Skeletal muscle satellite cell (primary cell): ENCODE measurements around the gene LGMN.

Experiments
- H3K27me3 ChIP-seq: 2 replicates; pipeline ENCODE4 v1.7.0; 2013; ENCODE audit warnings: low read length; ENCODE audit not compliant: control insufficient read depth, insufficient read depth
- H3K36me3 ChIP-seq: 2 replicates; pipeline ENCODE4 v1.7.0; 2013; ENCODE audit warnings: mild to moderate bottlenecking, control low read depth, low read length; ENCODE audit not compliant: insufficient read depth
- H3K4me1 ChIP-seq: 2 replicates; pipeline ENCODE4 v1.7.0; 2013; ENCODE audit warnings: low read length; ENCODE audit not compliant: control insufficient read depth, insufficient read depth
- H3K4me2 ChIP-seq: 2 replicates; pipeline ENCODE4 v1.7.0; 2013; ENCODE audit warnings: mild to moderate bottlenecking, low read length
- H3K4me3 ChIP-seq: 2 replicates; pipeline ENCODE4 v1.7.0; 2013; ENCODE audit warnings: low read length
- H3K9ac ChIP-seq: 2 replicates; pipeline ENCODE4 v1.7.0; 2013; ENCODE audit warnings: mild to moderate bottlenecking, low read depth, low read length, moderate library complexity
- H3K9me3 ChIP-seq: replicated peaks from 2 replicates; pipeline ENCODE4 v1.7.0; 2013; ENCODE audit warnings: mild to moderate bottlenecking, control low read depth, low read length

The LGMN gene

GRCh38 chr14:92665661-92666110, 82.7 kb downstream of the LGMN start:
- Histone ChIP-seq H3K4me3 (no peak overlapping the region), H3K9ac (no peak overlapping the region), H3K9me3 (no peaks in the 10 kb centered on the region), H3K4me1 (peaks cover 8% of the 10 kb centered on the region), H3K4me2 (no peak overlapping the region), H3K36me3 (peaks cover 7% of the 10 kb centered on the region), H3K27me3 (no peaks in the 10 kb centered on the region)

- no peak overlapping the region for H3K4me2 ChIP-seq
- peaks cover 22% of the 10 kb centered on the region for H3K36me3 ChIP-seq
- no peak overlapping the region for H3K9ac ChIP-seq
- no peak overlapping the region for H3K4me3 ChIP-seq
- H3K9me3 ChIP-seq: no peaks in the 10 kb centered on the region
- H3K4me1 ChIP-seq: no peaks in the 10 kb centered on the region
- no peaks in the 10 kb centered on the region for H3K27me3 ChIP-seq
Observed at GRCh38 chr14:92663049-92663448, 85.4 kb downstream of the LGMN start.

GRCh38 chr14:92660571-92660970, 87.9 kb downstream of the LGMN start:
- H3K4me1 ChIP-seq: no peaks in the 10 kb centered on the region

GRCh38 chr14:92659765-92660561, 88.5 kb downstream of the LGMN start:
- Histone ChIP-seq H3K27me3 (no peaks in the 10 kb centered on the region), H3K9ac (no peak overlapping the region), H3K4me3 (no peak overlapping the region), H3K36me3 (peaks cover 22% of the 10 kb centered on the region), H3K4me1 (no peaks in the 10 kb centered on the region), H3K9me3 (no peaks in the 10 kb centered on the region), H3K4me2 (no peak overlapping the region)

More at GRCh38 chr14:92660571-92660970, 87.9 kb downstream of the LGMN start:
- Histone ChIP-seq H3K36me3 (peaks cover 22% of the 10 kb centered on the region), H3K4me2 (no peak overlapping the region), H3K9me3 (no peaks in the 10 kb centered on the region), H3K27me3 (no peaks in the 10 kb centered on the region), H3K9ac (no peak overlapping the region), H3K4me3 (no peak overlapping the region)

- Histone ChIP-seq H3K4me1 (no peaks in the 10 kb centered on the region), H3K9ac (no peak overlapping the region)
Observed at GRCh38 chr14:92658684-92659083, 89.7 kb downstream of the LGMN start.

GRCh38 chr14:92658160-92658559, 90.3 kb downstream of the LGMN start:
- no peaks in the 10 kb centered on the region for H3K4me1 ChIP-seq

More at GRCh38 chr14:92658684-92659083, 89.7 kb downstream of the LGMN start:
- Histone ChIP-seq H3K4me2 (no peak overlapping the region), H3K9me3 (no peaks in the 10 kb centered on the region), H3K36me3 (peaks cover 22% of the 10 kb centered on the region), H3K27me3 (no peaks in the 10 kb centered on the region), H3K4me3 (no peak overlapping the region)

GRCh38 chr14:92657457-92658142, 90.8 kb downstream of the LGMN start:
- Histone ChIP-seq H3K36me3 (peaks cover 28% of the 10 kb centered on the region), H3K4me3 (no peak overlapping the region), H3K4me1 (no peaks in the 10 kb centered on the region), H3K4me2 (no peak overlapping the region), H3K9me3 (no peaks in the 10 kb centered on the region), H3K27me3 (no peaks in the 10 kb centered on the region), H3K9ac (no peak overlapping the region)

More at GRCh38 chr14:92658160-92658559, 90.3 kb downstream of the LGMN start:
- no peaks in the 10 kb centered on the region for H3K27me3 ChIP-seq
- no peak overlapping the region for H3K4me3 ChIP-seq
- no peak overlapping the region for H3K4me2 ChIP-seq
- no peak overlapping the region for H3K9ac ChIP-seq
- H3K36me3 ChIP-seq: peaks cover 25% of the 10 kb centered on the region
- H3K9me3 ChIP-seq: no peaks in the 10 kb centered on the region

GRCh38 chr14:92656306-92657081, 91.9 kb downstream of the LGMN start:
- Histone ChIP-seq H3K4me1 (no peaks in the 10 kb centered on the region), H3K4me2 (no peak overlapping the region), H3K4me3 (no peak overlapping the region)

GRCh38 chr14:92655419-92656201, 92.8 kb downstream of the LGMN start:
- H3K4me2 ChIP-seq: no peak overlapping the region
- no peaks in the 10 kb centered on the region for H3K9me3 ChIP-seq
- no peaks in the 10 kb centered on the region for H3K4me1 ChIP-seq
- peaks cover 29% of the 10 kb centered on the region for H3K36me3 ChIP-seq
- no peaks in the 10 kb centered on the region for H3K27me3 ChIP-seq
- H3K4me3 ChIP-seq: no peak overlapping the region
- H3K9ac ChIP-seq: no peak overlapping the region

More at GRCh38 chr14:92656306-92657081, 91.9 kb downstream of the LGMN start:
- Histone ChIP-seq H3K36me3 (peaks cover 34% of the 10 kb centered on the region), H3K9me3 (no peaks in the 10 kb centered on the region), H3K27me3 (no peaks in the 10 kb centered on the region), H3K9ac (no peak overlapping the region)

GRCh38 chr14:92654239-92654901, 94.1 kb downstream of the LGMN start:
- H3K27me3 ChIP-seq: no peaks in the 10 kb centered on the region
- H3K9me3 ChIP-seq: no peaks in the 10 kb centered on the region
- H3K36me3 ChIP-seq: peaks cover 18% of the 10 kb centered on the region
- peaks cover 8% of the 10 kb centered on the region for H3K4me1 ChIP-seq
- H3K4me2 ChIP-seq: no peak overlapping the region
- no peak overlapping the region for H3K4me3 ChIP-seq
- H3K9ac ChIP-seq: no peak overlapping the region
